SJCRH30 (cell line): ENCODE data around the gene PCYOX1L. TPM values are rescaled to one million over a fixed set of nuclear protein-coding genes. Genes with fewer than 3 reads are reported as not detected.

Source experiments
- DNase-seq, 2 experiments: peaks; one replicate each; pipeline ENCODE4 v3.0.0-alpha.2; 2015 to 2020
- H3K27ac ChIP-seq: fragments of 250-450 bp; sonication (Bioruptor Pico); 2 replicates; pipeline ENCODE4 v1.5.1; 2020; ENCODE audit warnings: mild to moderate bottlenecking, moderate library complexity
- H3K27me3 ChIP-seq: fragments of 250-450 bp; sonication (Bioruptor Pico); 2 replicates; pipeline ENCODE4 v1.5.1; 2020; ENCODE audit warnings: mild to moderate bottlenecking, moderate library complexity
- H3K36me3 ChIP-seq: fragments of 250-450 bp; sonication (Bioruptor Pico); 2 replicates; pipeline ENCODE4 v1.5.1; 2020; ENCODE audit warnings: mild to moderate bottlenecking, moderate library complexity
- H3K4me1 ChIP-seq: fragments of 250-450 bp; sonication (Bioruptor Pico); 2 replicates; pipeline ENCODE4 v1.5.1; 2020; ENCODE audit warnings: mild to moderate bottlenecking, moderate library complexity
- H3K4me3 ChIP-seq: fragments of 250-450 bp; sonication (Bioruptor Pico); 2 replicates; pipeline ENCODE4 v1.5.1; 2020; ENCODE audit warnings: mild to moderate bottlenecking, moderate library complexity
- H3K9me3 ChIP-seq: fragments of 250-450 bp; sonication (Bioruptor Pico); replicated peaks from 2 replicates; pipeline ENCODE4 v1.5.1; 2020; ENCODE audit warnings: mild to moderate bottlenecking, moderate library complexity
- total RNA-seq: library from RNA; depleted of rRNA; stranded (reverse); fragments of >200 nt; shearing (Covaris generic); gene quantifications from 2 replicates; pipeline ENCODE4 v1.2.3, GENCODE V29; 2014

PCYOX1L gene
- total RNA-seq, 1 experiment from 2014 or later = 3.9 TPM

DNA sequence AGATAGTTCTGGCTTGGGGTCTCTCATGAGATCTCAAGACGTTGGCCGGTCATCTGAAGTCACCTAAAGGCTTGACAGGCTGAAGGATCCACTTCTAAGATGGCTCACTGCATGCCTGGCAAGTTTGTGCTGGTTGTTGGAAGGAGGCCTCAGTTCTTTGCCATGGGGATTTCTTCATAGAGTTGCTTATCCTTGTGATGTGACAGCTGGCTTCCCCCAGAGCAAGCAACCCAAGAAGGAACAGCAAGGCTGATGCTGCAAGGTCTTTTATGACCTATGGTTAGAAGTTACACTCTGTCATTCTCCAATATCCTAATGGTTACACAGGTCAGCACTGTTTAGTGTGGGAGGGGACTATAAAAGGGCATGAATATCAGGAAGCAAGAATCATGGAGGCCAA is 33.2 kb upstream of the PCYOX1L start:
- H3K27ac ChIP-seq = no peak overlapping the region
- H3K4me1 ChIP-seq = peaks cover 15% of the 10 kb centered on the region
- H3K36me3 ChIP-seq = no peaks in the 10 kb centered on the region
- H3K4me3 ChIP-seq = no peak overlapping the region
- DNase-seq = no peak
- no peaks in the 10 kb centered on the region for H3K9me3 ChIP-seq
- no peaks in the 10 kb centered on the region for H3K27me3 ChIP-seq

DNA sequence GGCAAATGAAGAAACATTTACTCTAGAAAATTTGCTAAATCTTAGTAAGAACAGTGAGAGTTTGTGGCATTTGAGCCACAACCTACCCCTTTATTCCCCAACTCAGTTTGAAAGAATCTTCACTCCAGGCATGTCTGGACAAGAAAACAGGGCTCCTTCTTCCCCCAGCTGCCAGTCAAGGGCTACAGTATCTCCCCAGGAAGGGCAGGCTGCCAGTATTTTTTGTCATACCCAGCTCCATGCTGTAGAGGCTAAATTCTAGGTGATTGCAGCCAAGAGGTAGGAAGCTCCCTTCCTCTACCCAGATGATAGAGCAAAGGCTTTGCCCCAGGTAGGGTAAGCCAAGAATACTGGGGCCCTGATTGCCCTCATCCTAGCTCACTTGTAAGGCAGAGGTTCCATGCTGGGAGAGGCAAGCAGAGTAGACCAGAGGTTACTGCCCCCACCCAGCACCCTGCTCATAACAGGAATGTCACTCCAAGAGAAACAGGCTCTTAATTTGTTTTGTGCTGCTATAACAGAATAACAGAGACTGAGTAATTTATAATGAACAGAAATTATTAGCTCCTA is 32.6 kb upstream of the PCYOX1L start:
- Histone ChIP-seq H3K36me3 (no peaks in the 10 kb centered on the region), H3K27ac (no peak overlapping the region), H3K4me1 (peaks cover 14% of the 10 kb centered on the region), H3K4me3 (no peak overlapping the region), H3K27me3 (no peaks in the 10 kb centered on the region), H3K9me3 (no peaks in the 10 kb centered on the region)
- no peak for DNase-seq

DNA sequence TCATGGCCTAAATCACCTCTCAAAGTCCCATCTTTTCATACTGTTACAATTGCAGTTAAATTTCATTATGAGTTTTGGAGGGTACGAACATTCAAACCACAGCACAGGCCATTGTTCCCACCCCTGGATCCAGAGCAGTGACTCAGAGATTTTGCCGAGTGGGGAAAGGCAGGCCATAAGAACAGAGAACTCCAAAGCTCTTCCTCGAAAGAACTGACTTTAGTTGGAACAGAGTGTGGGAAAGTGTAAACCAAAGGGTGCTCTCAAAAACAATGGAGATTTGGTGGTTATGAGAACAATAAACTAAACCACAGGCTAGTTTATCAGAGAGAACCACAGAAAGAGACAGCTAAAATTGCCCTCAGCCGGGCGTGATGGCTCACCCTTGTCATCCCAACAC is 32.0 kb upstream of the PCYOX1L start:
- DNase-seq = no peak
- H3K27ac ChIP-seq = no peak overlapping the region
- no peaks in the 10 kb centered on the region for H3K9me3 ChIP-seq
- no peaks in the 10 kb centered on the region for H3K27me3 ChIP-seq
- H3K4me1 ChIP-seq = peaks cover 9% of the 10 kb centered on the region
- no peak overlapping the region for H3K4me3 ChIP-seq
- H3K36me3 ChIP-seq = no peaks in the 10 kb centered on the region

DNA sequence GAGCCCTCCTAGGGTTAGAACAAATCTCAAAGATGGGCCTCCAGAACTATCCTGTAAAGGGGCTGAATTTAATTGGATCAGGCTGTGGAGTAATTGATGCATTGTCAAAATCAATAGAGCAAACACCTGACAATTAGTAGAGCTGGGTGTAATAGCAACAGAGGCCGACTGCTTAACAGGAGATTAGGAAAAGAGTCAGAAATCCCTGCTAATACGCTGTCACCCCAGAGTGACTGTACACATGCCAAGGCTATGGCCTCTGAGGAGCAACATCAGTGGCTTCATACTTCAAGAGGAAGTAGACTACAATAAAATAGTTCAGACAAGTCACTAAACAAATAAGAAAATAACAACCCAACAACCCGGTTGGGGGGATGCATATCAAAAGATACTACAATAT is 31.2 kb upstream of the PCYOX1L start:
- Histone ChIP-seq H3K4me1 (0 out of 2 replicates have a peak, but pooled peaks cover 5% of the 10 kb centered on the region), H3K27me3 (no peaks in the 10 kb centered on the region), H3K27ac (no peak overlapping the region), H3K4me3 (no peak overlapping the region), H3K9me3 (no peaks in the 10 kb centered on the region), H3K36me3 (no peaks in the 10 kb centered on the region)
- DNase-seq = no peak

DNA sequence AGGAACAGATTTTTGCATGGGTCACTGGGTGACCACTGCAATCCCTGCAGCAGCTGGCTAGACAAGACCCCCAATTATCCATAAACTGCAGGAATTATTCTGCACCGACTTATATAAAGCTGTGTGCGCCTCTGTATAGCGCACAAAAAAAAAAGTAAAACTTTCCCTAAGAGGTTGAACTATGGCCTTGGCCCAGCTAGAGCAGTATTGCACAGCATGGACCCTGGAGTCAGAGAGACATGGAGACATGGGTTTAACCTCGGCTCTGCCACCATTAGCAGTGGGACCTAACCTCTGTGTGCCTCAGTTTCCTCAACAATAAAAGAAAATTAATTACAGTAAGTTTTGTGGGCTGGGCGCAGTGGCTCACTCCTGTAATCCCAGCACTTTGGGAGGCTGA is 29.7 kb upstream of the PCYOX1L start:
- H3K36me3 ChIP-seq = no peaks in the 10 kb centered on the region
- 0 out of 2 replicates have a peak, but pooled peaks cover 5% of the 10 kb centered on the region for H3K4me1 ChIP-seq
- H3K4me3 ChIP-seq = no peak overlapping the region
- no peak for DNase-seq
- H3K27me3 ChIP-seq = no peaks in the 10 kb centered on the region; the same call in 1 of the 2 replicates
- no peak overlapping the region for H3K27ac ChIP-seq
- no peaks in the 10 kb centered on the region for H3K9me3 ChIP-seq

DNA sequence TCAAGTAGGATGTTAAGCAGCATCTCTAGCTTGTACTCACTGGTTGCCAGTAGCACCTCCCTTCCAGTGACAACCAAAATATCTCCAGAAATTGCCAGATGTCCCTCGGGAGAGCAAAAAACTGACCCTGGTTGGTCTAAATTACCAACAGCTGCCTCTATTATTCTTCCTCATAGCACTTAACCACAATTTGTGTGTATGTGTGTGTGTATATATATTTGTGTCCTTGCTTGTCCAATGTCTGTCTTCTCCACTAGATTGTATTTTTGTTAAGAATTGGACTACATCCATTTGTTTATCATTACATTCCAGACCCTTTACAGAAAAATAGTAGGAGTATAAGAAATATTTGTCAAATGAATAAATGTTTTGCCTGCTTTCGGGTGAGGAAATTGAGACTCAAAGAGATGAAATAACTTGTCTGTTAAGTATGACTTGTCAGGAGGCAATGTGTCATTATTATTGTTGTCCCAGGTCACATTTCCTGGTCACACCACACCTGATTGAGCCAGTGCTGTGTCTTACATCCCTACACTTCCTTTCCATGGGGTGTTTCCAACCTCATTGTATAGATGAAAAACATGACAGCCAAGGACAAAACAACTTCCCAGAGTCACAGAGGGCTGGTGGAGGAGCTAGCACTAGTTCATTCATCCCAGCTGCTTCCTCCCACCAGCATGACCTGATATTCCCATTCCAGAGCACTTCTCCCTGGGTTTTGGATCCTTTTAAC is 24.0 kb upstream of the PCYOX1L start:
- Histone ChIP-seq H3K27me3 (no peaks in the 10 kb centered on the region; the same call in 1 of the 2 replicates), H3K4me3 (no peak overlapping the region), H3K36me3 (no peaks in the 10 kb centered on the region), H3K27ac (no peak overlapping the region), H3K4me1 (peaks cover 3% of the 10 kb centered on the region), H3K9me3 (no peaks in the 10 kb centered on the region)
- DNase-seq = peak in 1 of 2 experiments; percentile 41

DNA sequence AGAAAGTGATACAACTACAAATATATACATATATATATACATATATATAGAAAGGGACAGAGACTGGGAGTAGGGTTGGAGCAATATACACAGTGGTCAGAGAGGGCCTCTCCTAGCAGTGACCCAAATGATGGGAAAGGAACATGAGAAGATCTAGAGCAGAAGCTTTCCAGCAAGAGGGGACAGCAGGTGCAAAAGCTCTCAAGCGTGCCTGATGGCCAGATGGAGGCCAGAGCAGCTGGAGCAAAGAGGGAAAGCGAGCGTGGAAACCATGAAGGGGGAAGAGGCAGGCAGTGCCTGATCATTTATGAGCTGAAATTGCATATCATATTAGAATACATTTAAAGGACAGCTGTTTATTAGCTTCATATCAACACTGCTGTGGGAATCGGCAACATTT is 20.1 kb upstream of the PCYOX1L start:
- H3K9me3 ChIP-seq = no peaks in the 10 kb centered on the region
- H3K36me3 ChIP-seq = no peaks in the 10 kb centered on the region
- peaks cover 3% of the 10 kb centered on the region for H3K4me1 ChIP-seq
- H3K27ac ChIP-seq = no peak overlapping the region
- no peak overlapping the region for H3K4me3 ChIP-seq
- H3K27me3 ChIP-seq = no peaks in the 10 kb centered on the region; the same call in 1 of the 2 replicates
- peak; percentile 62 to 83 for DNase-seq

DNA sequence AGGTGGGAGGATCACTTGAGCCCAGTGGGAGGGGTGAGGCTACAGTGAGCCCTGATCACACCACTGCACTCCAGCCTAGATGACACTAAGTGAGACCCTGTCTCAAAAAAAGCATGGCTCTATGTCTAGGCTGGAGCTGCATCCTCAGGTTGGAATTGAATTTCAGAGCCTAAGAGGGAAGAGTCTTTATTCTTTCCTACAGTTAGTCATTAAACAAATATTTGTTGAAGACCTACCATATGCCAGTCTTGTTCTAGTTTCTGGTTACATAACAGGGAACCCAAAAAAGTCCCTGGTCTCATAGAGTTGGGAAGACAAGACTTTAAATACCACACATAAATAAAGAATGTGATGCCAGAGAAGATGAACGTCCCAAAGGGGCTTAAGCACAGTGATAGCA is 19.5 kb upstream of the PCYOX1L start:
- H3K4me1 ChIP-seq = peaks cover 3% of the 10 kb centered on the region
- H3K36me3 ChIP-seq = no peaks in the 10 kb centered on the region
- DNase-seq = no peak
- H3K27me3 ChIP-seq = no peaks in the 10 kb centered on the region; the same call in 1 of the 2 replicates
- H3K9me3 ChIP-seq = no peaks in the 10 kb centered on the region
- H3K27ac ChIP-seq = no peak overlapping the region
- no peak overlapping the region for H3K4me3 ChIP-seq

DNA sequence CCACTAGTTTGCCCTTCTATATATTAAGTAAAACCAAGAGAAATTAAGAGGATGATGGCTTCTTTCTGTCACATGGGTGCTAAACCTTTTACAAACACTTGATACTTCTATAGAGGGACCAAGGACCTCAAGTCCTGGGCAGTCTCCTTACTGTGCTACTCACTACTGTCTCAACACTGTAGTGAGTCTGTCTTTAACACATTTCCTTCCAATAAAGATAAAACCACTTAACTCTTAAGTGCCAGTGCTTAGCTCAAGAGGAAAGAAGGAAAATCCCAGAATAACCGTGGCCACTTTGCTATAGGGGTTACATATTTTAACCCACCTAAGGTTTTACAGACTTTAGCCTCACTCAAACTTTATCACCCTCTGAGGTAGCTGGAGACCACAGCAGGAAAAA is 16.9 kb upstream of the PCYOX1L start:
- Histone ChIP-seq H3K36me3 (no peaks in the 10 kb centered on the region), H3K27ac (no peak overlapping the region), H3K9me3 (no peaks in the 10 kb centered on the region), H3K27me3 (no peaks in the 10 kb centered on the region), H3K4me3 (no peak overlapping the region), H3K4me1 (peaks cover 3% of the 10 kb centered on the region; the same call in 1 of the 2 replicates)
- DNase-seq = no peak

DNA sequence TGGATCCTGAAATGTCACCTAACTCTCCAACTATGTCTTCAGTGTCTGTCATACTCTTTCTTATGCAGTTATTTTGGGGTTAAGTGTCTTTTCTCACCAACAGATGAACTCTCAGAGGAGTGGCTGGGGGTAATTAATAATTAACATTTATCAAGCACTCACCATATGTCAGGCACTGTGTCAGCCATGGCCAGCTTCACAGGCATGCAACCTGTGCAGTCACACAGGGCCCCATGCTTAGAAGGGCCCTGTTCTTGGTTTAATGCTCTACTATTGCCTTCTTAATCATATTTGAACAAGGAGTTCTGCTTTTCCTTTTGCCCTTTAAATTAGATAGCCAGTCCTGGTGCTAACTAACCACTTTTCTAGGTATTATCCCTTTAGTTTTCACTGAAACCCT is 16.0 kb upstream of the PCYOX1L start:
- peaks cover 3% of the 10 kb centered on the region; the same call in 1 of the 2 replicates for H3K4me1 ChIP-seq
- H3K4me3 ChIP-seq = no peak overlapping the region
- H3K36me3 ChIP-seq = no peaks in the 10 kb centered on the region
- no peak for DNase-seq
- no peaks in the 10 kb centered on the region for H3K27me3 ChIP-seq
- H3K9me3 ChIP-seq = no peaks in the 10 kb centered on the region
- no peak overlapping the region for H3K27ac ChIP-seq

DNA sequence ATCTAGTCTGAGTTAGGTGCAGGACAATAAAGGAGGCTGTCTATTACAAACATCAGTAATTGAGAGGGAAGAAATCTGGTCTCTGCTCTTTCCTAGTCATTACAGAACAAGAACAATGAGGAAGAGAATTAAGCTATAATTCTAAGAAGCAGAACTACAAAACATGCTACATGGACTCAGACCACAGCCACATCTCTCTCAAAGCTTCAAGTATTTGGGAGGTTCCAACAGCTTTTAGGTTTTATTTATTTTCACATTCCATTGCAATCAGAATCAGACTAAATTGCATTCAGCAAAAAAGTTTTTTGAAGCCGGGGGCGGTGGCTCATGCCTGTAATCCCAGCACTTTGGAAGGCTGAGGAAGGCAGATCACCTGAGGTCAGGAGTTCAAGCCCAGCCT is 13.7 kb upstream of the PCYOX1L start:
- Histone ChIP-seq H3K36me3 (peaks cover 16% of the 10 kb centered on the region), H3K27ac (no peak overlapping the region), H3K9me3 (no peaks in the 10 kb centered on the region), H3K4me3 (peak overlapping the region; percentile 79; the same call in 1 of the 2 replicates), H3K4me1 (no peaks in the 10 kb centered on the region), H3K27me3 (no peaks in the 10 kb centered on the region)
- DNase-seq = no peak

DNA sequence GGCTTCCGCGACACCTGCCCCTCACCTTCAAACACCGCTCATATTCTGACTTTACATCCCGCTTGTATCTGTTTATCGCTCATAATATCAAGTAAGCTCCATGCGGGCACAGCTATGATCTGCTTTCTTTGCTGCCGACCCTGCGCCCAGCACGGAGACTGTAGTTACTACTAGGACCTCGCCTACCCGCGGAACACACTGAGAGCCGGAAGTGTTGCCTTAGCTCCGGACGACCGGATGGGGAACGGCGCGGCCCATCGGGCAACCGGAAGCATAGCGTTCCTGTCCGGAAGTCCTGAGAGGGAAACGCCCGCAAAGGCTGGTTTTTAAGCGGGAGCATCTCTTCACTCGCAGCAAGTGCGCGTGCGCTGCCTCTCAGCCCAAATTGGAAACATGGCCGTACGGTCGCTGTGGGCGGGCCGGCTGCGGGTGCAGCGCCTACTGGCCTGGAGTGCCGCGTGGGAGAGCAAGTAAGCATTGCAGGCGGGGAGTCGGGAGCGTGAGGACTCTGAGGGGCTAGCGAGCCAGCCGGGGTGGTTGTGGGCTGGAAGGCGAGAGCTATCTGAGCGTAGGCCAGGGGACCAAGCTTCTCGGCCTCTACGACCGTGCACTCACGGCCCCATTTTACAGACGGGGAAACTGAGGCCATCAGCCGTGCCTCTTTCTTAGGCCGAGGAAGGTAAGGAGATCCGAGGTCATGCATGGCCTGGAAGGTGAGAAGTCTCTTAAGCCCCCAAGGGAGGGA is 12.5 kb upstream of the PCYOX1L start, which contains the start of gene GRPEL2:
Gene GRPEL2, plus strand, starts transcription at position 353 of the 745 bp plus-strand sequence. Its CDS starts 41 bp downstream, at position 394.
- peak within 1 kb of the TSS; percentile 49 for H3K27ac ChIP-seq
- peak; percentile 97 to 98 for DNase-seq
- no peaks in the 10 kb centered on the region for H3K27me3 ChIP-seq
- peaks cover 27% of the 10 kb centered on the region for H3K36me3 ChIP-seq
- no peaks in the 10 kb centered on the region for H3K4me1 ChIP-seq
- H3K4me3 ChIP-seq = peak within 1 kb of the TSS; percentile 79
- no peaks in the 10 kb centered on the region for H3K9me3 ChIP-seq

DNA sequence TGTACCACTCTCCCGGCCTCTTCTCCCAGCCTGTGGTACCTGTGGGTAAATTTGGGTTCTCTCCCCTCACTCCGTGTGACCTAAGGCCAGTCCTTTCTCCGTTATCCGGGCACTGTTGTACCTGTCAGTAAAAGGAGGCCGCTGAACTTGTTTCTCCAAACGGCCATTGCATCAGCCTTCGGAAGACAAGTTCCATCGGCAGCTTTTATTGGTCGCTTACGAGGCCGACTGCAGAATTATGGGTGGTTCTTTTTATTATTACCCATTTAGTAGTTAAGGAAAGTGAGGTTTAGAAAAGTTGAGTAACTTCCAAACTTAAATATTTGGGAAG is 12.0 kb upstream of the PCYOX1L start:
- H3K27ac ChIP-seq = peak overlapping the region; percentile 49
- peak overlapping the region; percentile 79 for H3K4me3 ChIP-seq
- H3K9me3 ChIP-seq = no peaks in the 10 kb centered on the region
- no peaks in the 10 kb centered on the region for H3K27me3 ChIP-seq
- no peaks in the 10 kb centered on the region for H3K4me1 ChIP-seq
- H3K36me3 ChIP-seq = peaks cover 33% of the 10 kb centered on the region
- DNase-seq = peak in 1 of 2 experiments; percentile 29

DNA sequence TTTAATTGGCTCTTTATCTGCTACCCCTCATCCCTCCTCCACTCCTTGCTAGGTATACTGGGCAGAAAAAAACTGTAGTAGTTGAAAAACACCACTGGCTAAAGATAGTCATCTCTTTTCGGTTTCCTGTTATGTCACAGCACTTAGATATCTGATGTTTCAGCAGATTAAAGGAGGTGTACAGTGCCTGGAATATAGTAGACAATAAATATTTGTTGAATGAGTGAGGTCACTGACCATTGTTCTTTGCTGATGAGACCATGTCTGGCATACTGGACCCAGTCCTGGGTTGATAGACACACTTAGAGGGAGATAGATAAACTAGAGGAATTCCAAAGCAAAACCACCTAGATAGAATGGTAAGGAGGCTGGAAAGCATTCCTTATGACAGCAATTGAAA is 9.3 kb upstream of the PCYOX1L start:
- Histone ChIP-seq H3K36me3 (peaks cover 55% of the 10 kb centered on the region), H3K4me3 (no peak overlapping the region), H3K4me1 (no peaks in the 10 kb centered on the region)

DNA sequence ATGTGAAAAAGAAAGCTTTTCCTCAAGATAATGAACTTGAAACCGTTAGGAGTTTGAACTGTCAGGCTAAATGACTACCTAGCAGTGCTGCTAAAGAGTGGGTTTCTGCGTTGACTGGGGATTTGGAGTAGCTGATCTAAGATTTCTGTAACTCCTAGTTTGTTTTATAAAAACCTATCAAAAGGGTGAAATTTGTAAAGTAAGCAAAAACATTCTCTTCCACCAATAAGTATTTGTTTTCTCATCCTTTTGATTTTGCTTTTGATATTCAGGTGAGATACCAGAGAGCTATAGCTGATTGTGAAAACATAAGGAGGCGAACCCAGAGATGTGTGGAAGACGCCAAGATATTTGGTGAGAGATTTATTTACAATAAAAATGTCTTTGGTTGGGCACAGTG is 8.5 kb upstream of the PCYOX1L start:
- H3K9me3 ChIP-seq = no peaks in the 10 kb centered on the region
- H3K27ac ChIP-seq = no peak overlapping the region
- H3K27me3 ChIP-seq = no peaks in the 10 kb centered on the region
- H3K4me3 ChIP-seq = no peak overlapping the region
- DNase-seq = no peak
- peaks cover 58% of the 10 kb centered on the region for H3K36me3 ChIP-seq
- H3K4me1 ChIP-seq = no peaks in the 10 kb centered on the region

More for the DNA sequence above, 9.3 kb upstream of the PCYOX1L start:
- H3K27ac ChIP-seq = no peak overlapping the region
- H3K9me3 ChIP-seq = no peaks in the 10 kb centered on the region
- no peaks in the 10 kb centered on the region for H3K27me3 ChIP-seq
- no peak for DNase-seq
